AG10803 (cell line): ENCODE data around the gene LLCFC1.

Experiments
- DNase-seq: peaks from one replicate; pipeline ENCODE4 v3.0.0; 2010; ENCODE audit warnings: low read depth
- H3K4me3 ChIP-seq: 2 replicates; pipeline ENCODE4 v1.5.1; 2011; ENCODE audit warnings: mild to moderate bottlenecking, low read length, control low read depth
- CTCF ChIP-seq: conservative IDR thresholded peaks from 2 replicates; pipeline ENCODE4 v1.5.1; 2011; ENCODE audit warnings: mild to moderate bottlenecking, low read length, control low read depth, inconsistent platforms

Gene LLCFC1

GRCh38 chr7:142894985-142895593 is 44.2 kb upstream of the LLCFC1 start:
- no peak for DNase-seq
- no peak overlapping the region for H3K4me3 ChIP-seq

GRCh38 chr7:142896151-142896550 is 43.1 kb upstream of the LLCFC1 start:
- no peak for TF ChIP-seq CTCF
- DNase-seq: no peak
- no peak overlapping the region for H3K4me3 ChIP-seq

More at GRCh38 chr7:142894985-142895593, 44.2 kb upstream of the LLCFC1 start:
- no peak for TF ChIP-seq CTCF

- H3K4me3 ChIP-seq: no peak overlapping the region
- TF ChIP-seq CTCF: no peak
- DNase-seq: no peak
These were observed 42.4 kb upstream of the LLCFC1 start for GRCh38 chr7:142896741-142897379.

- no peak for TF ChIP-seq CTCF
- DNase-seq: no peak
- no peak overlapping the region for H3K4me3 ChIP-seq
These were observed 41.6 kb upstream of the LLCFC1 start for GRCh38 chr7:142897691-142898090.

GRCh38 chr7:142898377-142899170 is 40.7 kb upstream of the LLCFC1 start:
- no peak overlapping the region for H3K4me3 ChIP-seq
- TF ChIP-seq CTCF: no peak
- no peak for DNase-seq

- no peak overlapping the region for H3K4me3 ChIP-seq
- no peak for DNase-seq
- TF ChIP-seq CTCF: no peak
These were observed 39.6 kb upstream of the LLCFC1 start for GRCh38 chr7:142899661-142900060.
